ENCODE results near the gene SBK3. TPM values are rescaled to one million over a fixed set of nuclear protein-coding genes. Genes with fewer than 3 reads are reported as not detected.
"Not testable (repeated sequence)": the region's sequence is repeated elsewhere in the genome, so short reads cannot be mapped to it uniquely, and the experiment has no call there.

SBK3 gene
- total RNA-seq, 1 donor from 2014 or later, result not detected

DNA sequence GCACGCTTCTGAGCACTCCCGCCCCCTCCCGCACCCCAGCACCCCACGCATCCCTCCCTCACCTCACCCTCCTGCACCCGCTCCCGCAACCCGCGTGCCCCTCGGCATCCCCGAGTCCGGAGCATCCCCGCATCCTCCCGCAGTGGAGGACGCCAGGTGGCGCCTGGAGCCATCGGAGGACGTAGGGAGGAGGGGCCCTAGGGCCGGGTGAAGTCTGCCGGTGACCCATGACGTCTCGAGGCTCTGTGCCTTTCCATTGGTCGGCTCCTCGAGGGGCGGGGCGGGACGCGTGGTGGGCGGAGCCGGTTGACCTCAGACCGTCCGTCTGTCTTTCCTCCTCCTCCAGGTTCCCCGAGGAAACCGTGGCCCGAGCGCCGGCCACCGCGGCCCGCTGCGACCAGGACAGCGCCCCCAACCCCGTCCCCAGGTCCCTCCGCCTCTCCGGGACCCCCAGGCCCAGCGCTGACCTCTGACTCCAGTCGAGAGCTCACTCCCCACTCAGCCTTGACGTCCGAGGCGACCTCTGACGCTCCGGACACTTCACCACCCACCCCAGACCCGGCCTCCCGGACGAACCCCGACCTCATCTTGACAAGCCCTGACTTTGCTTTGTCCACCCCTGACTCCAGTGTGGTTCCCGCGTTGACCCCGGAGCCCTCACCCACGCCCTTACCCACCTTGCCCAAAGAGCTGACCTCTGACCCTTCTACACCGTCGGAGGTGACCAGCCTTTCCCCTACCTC is 28.3 kb downstream of the SBK3 start:
- peak; percentile 87 for DNase-seq

DNA sequence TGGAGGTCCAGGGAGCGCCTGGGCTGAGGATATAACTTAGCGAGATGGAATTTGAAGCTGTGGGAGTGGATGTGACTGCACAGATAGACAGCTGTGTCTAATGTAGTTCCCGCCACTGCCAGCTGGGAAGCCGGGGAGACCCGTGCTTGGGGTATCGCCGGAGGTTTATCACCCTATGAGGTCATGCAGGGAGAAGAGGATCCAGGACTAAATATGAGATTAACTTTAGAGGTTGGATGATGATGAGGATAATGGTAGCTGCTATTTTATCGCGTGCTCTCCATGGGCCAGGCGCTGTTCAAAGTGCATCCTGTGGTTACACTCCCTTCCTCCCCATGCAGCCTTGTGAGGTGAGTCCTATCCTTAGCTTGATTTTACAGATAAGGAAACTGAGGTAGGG is 37.2 kb downstream of the SBK3 start:
- no peak for DNase-seq

DNA sequence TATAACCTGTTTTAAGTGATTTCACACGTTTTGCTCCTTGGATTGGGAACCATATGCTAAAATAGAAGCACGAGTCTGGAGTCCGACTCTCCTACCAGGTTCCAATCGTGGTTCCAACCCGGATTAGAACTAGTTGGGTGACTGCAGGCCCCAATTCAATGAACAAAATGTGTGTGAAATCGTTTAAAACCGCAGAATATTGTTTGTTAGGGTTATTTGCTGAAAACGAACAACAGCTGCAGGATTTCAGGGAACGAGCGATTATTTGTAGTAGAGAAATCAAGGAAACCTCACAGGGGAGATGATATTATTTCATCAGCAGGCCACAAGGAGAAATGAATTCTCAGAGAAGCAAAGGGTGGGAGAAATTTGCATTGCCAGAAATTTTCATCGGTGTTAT is 40.4 kb downstream of the SBK3 start:
- DNase-seq, result no peak

DNA sequence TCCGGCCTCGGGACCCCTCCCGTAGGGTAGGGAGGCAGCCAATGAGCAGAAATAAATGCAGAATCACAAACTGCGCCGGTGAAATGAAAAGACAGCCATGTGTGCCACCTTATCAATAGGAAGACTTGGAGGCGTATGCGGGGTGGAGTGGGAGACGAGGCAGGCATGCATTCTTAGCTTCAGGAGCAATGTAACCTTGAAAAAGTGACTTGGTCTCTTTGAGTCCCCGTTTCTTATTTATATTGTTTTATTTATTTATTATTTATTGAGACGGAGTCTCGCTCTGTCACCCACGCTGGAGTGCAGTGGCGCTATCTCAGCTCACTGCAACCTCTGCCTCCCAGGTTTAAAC is 41.1 kb downstream of the SBK3 start:
- DNase-seq, result no peak

DNA sequence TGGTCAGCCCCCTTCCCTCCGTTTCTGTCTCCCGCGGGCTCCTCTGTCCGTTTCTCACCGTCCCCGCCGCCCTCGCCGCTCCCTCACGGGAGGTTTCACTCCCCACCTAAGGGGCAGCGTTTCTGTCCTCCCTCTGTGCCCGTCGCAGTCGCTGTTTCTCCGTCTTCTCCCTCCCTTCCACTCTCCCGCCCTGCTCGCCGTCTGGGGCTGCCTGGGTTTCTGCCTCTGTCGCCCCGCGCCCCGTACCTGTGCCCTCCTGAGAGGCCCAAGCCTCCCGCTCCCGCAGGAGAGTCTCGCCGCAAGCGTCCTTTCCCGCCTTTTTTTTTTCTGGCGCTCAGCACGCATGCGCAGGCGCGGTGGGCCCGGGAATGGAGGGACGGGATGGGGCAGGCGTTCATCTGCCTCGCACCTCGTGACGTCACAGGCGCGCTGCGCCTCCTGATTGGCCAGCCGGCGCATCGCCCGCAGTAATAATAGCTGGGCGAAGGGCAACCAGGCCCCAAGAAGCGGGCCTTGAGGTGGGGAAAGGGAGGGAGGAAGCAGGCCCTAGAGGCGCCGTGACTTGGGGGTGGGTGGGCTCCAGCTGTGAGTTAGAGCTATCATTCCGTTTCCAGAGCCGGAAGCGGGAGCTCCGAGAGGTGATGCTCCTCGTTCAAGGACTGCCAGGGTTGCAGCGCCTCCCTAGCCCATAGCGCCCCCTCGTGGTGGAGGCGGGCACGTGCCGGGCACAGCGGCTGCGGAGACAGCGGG is 41.7 kb downstream of the SBK3 start:
- peak; percentile 82 for DNase-seq

DNA sequence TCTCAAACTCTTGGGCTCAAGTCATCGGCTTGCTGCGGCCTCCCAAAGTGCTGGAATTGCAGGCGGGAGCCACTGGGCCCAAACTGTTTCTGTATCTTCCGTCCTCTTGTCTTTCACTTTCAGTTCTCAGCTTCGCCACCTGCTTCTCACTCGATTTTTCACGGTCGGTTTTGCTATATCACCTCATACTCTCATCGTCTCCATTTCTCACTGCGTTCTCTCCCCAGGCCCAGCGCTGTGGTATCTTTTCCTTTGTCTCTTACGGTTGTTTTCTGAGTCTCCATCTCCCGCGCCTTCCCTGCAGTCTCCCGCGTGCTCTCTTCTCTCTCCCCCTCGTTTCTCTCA is 42.2 kb downstream of the SBK3 start:
- DNase-seq, result no peak

DNA sequence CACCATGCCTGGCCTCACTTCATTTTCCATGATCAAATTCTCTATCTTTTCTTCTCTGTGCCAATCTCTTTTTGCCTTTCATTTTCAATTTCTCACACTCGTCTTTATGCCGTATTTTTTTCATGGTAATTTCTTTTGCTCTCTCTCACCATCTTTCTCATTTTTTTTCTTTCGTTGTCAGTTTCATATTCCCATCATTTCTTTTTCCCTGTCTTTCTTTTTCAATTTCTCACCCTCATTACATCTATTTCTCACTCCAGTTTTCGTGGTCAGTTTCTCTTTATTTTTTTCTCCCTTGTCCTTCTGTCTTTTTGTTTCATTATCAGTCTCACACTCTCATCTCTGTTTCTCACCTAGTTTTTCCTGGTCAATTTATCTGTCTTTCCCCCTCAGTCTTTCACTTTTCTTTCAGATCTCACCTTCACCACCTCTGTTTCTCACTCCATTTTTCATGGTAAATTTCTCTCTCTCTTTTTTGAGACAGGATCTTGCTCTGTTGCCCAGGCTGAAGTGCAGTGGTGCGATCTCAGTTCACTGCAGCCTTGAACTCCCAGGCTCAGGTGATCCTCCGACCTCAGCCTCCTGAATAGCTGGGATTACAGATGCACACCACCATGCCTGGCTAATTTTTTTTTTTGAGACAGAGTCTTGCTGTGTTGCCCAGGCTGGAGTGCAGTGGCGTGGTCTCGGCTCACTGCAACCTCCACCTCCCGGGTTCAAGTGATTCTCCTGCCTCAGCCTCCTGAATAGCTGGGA is 43.0 kb downstream of the SBK3 start:
- no peak for DNase-seq

DNA sequence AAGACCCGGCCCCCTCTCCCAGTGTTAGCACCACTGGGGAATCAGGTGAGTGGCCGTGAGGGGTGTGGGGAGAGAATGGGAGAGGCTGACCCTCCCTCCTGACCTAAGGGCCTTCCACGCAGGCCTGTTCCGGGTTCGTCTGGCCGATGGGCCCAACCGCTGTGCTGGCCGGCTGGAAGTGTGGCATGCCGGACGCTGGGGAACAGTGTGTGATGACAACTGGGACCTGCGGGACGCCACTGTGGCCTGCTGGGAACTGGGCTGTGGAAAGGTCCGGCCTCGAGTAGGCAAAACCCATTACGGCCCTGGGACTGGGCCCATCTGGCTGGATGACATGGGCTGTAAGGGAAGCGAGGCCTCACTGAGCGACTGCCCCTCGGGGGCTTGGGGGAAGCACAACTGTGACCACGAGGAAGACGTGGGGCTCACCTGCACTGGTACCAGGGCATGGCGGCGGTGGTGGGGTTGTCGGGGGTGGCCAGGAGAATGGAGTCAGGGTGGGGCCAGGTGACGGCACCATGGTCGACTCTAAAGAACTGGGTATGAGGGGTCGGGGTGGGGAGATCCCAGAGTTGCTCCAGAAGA is 44.9 kb downstream of the SBK3 start:
- DNase-seq, result no peak

DNA sequence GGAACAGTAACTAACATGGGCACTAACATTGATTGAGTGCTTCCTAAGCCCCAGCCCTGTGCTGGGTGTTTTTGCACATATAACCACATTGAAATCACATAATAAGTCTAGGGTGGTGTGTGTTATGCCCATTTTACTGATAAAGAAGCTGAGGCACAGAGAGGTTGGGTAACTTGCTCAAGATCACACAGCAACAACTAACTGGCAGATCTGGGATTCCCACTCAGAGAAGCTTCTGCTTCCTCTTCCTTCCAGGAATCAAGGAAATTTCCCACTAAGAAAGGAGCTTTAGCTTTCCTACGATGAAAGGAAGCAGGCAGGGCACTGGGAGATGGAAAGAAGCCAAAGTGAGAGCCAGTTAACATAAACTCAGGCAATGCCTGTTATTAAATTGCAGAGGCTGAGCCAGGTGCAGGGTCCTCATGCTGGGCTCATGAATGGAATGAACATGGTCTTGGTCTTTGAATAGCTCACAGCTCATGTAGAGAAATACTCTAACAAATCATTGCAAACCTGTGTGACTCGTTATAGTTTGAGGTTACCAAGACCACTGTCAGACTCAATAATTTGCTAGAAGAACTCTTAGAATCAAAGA is 47.0 kb downstream of the SBK3 start:
- DNase-seq, result no peak

DNA sequence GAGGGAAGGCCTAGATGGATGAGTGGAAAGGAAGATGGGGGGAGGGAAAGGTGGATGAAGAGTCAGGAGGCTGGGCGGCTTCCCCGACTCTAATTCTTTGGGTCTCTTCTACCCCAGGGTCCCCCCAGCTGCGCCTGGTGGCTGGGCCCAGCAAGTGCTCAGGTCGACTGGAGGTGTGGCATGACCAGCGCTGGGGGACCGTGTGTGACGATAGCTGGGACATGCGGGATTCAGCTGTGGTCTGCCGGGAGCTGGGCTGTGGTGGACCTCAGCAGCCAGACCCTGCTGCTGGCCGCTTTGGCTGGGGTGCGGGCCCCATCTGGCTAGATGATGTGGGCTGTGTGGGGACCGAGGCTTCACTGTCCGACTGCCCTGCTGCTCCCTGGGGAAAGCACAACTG is 47.6 kb downstream of the SBK3 start:
- DNase-seq, result no peak

DNA sequence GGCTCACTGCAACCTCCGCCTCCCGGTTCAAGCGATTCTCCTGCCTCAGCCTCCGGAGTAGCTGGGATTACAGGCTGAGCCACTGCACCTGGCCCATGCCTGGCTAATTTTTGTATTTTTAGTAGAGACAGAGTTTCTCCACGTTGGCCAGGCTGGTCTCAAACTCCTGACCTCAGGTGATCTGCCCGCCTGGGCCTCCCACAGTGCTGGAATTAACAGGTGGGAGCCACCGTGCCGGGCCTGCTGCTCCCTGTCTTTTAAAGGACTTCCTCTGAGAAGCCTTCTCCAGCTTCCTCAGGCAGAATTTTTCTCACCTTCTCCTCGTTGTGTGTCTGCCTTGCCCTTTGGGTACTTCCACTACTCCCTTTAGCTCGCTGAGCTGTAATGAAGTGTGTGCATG is 48.5 kb downstream of the SBK3 start:
- DNase-seq, result not testable (repeated sequence)

DNA sequence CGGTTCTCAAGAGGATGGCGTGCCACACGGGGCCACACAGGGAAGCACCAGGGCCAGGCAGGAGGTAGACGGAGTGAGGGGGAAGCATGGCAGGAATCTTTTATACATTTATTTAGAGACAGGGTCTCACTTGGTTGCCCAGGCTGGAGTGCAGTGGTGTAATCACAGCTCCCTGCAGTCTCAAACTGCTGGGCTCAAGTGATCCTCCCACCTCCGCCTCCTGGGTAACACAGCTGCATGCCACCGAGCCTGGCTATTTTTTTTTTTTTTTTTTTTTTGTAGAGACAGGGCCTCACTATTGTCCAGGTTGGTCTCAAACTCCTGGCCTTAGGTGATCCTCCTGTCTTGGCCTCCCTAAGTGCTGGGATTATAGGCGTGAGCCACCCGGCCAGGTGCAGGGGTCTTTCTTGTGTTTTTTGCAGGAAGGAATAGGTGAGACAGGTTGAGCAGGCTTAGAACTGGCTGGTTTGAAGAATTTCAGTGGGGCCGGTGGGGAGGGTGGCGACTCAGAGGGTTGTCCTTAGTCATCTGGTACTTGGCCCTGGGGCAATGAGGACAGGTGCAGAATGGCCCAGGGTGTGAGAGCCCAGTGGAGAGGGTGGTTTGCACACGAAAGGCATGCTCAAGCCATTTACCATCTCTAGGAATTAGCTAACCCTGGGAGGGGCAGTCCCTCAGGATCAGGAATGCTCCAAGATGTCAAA is 49.5 kb downstream of the SBK3 start:
- no peak for DNase-seq

DNA sequence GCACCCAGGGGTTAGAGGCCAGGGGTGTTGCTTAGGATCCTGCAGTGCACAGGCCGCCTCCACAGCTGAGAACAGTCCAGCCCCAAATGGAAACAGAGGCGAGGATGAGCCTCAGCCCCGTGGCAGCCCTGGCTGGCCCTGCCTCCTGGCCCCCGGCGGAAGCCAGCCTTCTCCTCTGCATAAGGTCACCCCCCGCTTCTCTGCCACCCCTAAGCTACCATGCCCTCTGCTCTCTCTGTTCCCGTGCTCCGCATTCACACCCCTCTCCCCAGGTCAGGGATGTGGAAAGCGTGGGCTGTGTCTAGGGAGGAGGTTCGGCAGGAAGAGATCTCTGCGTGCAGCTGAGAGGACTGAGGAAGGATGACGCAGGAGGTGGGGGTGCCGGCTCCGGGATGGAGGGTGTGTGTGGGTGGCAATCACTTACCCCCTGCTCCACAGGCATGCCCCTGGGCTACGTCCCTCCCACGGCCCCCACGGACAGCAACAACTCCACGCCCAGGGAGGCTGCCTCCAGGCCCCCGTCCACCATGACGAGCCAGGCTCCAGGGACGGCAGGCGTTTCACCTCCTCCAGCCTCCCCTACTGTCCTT is 51.1 kb downstream of the SBK3 start:
- DNase-seq, result no peak

DNA sequence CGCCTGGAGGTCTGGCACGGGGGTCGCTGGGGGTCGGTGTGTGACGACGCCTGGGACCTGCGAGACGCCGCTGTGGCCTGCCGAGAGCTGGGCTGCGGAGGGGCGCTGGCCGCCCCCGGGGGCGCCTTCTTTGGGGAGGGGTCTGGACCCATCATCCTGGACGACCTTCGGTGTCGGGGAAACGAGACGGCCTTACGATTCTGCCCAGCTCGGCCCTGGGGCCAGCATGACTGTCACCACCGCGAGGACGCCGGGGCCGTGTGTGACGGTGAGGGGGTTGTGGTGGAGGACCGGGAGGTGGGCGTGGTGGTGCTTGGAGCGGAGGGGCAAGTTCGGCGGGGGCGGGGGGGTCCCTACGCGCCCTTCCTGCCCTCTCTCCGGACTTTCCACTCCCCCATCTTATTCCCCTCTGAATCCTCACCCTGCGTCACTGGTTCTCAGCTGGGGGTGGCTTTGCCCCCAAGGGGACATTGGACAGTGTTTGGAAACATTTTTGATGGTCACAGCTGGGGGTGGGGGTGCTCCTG is 51.6 kb downstream of the SBK3 start:
- no peak for DNase-seq

DNA sequence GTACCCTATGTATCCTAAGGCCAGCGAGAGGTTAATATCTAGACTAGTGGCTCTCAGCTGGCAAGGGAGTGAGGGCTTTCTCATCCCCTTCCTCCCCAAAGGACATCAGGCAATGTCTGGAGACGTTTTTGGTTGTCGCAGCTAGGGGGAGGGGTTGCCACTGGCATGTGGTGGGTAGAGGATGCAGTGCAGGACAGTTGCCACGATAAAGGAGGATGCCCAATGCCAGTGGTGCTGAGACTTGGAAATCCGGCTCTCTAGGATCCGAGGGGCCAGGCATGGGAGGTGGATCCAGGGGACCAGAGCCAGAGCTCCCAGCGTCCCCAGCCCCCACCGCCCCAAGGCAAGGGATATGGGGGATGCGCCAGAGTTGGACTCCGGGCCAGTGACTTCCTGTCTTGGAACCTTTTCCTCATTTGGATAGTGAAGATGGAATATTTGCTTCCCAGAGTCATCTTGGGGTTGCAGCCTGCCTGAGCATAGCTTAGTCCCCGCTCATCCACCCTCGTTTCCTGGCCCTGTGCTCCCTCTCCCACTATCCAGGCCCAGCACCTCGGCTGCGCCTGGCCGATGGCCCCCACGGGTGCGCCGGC is 52.2 kb downstream of the SBK3 start:
- peak; percentile 22 for DNase-seq

DNA sequence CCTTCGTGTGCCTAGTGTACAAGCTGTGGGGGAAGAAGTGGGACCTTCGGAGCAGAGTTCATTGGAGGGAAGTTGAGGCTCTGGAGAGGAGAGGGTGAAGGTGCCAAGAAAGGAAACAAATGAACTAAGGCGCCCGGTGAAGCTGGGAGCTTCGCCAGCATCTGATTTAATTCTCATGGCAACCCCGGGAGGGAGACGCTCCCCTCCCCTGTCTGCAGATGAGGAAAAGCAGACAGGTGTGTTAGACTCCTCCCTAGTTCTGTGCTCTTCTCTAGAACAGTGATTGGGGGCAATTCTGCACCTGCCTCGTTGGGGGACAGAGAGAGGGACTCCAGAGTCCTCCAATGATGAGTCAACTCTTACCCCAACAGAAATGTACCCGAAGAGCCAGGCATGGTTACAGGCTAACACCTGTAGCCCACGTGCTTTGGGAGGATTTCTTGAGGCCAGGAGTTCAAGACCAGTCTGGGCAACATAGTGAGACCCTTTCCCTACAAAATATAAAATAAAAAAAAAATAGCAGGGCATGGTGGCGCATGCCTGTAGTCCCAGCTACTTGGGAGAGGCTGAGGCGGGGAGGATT is 52.9 kb downstream of the SBK3 start:
- peak; percentile 11 for DNase-seq

DNA sequence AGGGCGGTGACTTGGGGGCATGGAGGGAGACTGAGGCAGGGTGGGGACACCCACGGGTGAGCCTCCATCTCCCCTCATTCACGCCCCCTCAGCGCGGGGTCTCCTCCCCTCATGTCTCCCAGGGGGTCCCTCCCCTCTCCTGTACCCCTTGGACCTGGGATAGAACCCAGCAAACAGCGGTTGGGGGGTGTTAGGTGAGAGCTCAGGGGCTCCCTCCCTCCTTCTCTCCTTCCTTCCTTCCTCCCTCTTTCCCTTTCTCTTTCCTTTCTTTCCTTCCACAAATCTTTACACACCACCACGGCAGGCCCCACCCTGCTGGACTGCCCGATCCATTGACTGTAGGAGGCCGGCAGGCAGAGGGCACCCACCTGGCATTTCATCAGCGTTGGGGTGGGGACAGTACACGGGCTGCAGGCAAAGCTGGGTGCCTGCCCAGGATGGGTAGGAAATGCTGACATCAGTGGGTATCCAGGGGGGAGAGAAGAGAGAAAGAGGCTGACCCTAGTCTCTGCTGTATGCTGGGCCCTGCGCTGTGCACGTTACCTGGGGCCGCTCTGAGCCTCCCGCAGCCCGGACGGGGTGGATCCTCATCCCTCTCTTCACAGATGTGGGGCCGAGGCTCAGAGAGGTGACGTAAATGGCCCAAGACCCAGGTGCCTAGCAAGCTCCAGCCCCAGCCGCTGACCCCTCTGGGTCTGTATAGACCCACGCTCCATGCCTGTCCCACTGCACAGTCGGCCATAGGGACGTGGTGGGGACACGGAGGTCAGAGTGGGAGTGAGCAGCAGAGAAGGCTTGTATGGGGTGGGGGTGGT is 53.6 kb downstream of the SBK3 start:
- DNase-seq, result no peak

All from skin of body (tissue), 2 donors.